ENCODE data around the gene TFCP2L1. TPM values are rescaled to one million over a fixed set of nuclear protein-coding genes. Genes with fewer than 3 reads are reported as not detected.

TFCP2L1 gene
- total and polyA plus RNA-seq, 2 experiments from 2014 or later = 0.94 to 6.4 TPM

DNA sequence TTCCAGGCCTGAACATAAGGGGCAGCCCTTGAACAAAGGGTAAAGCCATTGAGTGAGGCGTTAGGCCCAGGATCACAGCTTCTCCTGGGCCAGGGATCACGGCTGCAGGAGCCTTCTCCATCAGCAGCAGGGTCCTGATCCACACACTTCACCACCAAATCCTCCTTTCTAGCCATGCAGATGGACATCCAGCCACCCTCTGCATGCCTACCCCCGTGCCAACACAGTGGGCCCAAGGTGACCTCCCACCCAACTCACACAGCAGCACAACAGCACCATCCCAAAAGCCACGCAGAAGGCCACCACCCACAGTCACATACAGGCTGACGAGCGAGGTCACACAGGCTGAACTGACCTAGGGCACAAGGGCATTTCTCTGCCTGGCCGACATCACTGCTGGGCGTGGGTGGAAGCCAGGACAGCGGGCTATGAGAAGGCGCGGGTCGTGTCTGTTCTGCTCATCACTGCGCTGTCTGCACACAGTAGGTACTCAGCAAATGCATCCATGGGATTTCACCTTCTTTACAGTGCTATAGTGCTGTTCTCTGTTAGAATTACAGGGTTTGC is 31.2 kb downstream of the TFCP2L1 start (continued):
- no peak for TF ChIP-seq STAT1 (IDR thresholded peaks at IDR 0.05; ENCODE audit: unreplicated experiment)
- TF ChIP-seq ZNF114 (CRISPR knock-in tag; IDR thresholded peaks at IDR 0.05) = no peak
- TF ChIP-seq CTCF (conservative IDR thresholded peaks at IDR 0.05; ENCODE audit: low read depth in 2 of 2) = no peak
- TF ChIP-seq POLR2AphosphoS5 (IDR thresholded peaks at IDR 0.05; ENCODE audit: low read depth) = no peak
- no peak for TF ChIP-seq CREB1 (CRISPR knock-in tag; IDR thresholded peaks at IDR 0.05; ENCODE audit: low read depth)
- TF ChIP-seq ZNF331 (CRISPR knock-in tag; IDR thresholded peaks at IDR 0.05; ENCODE audit: low read depth) = no peak
- TF ChIP-seq JUNB (IDR thresholded peaks at IDR 0.05; ENCODE audit: unreplicated experiment) = no peak

GRCh38 chr2:121253021-121253673 is 31.9 kb downstream of the TFCP2L1 start:
- Histone ChIP-seq H4K20me1 (replicated peaks; ENCODE audit: insufficient read depth) (no peaks in the 10 kb centered on the region), H3K4me1 (ENCODE audit: insufficient read depth) (no peaks in the 10 kb centered on the region), H3K36me3 (ENCODE audit: insufficient read depth) (no peaks in the 10 kb centered on the region), H3K4me2 (no peak overlapping the region), H3K9me2 (ENCODE audit: insufficient read depth) (no peaks in the 10 kb centered on the region), H3K79me2 (replicated peaks; ENCODE audit: insufficient read depth) (no peaks in the 10 kb centered on the region), H2AFZ (no peak overlapping the region), H3K27ac (ENCODE audit: low read depth) (no peak overlapping the region), H3F3A (replicated peaks; ENCODE audit: low read depth) (no peaks in the 10 kb centered on the region), H3K27me3 (ENCODE audit: insufficient read depth) (no peaks in the 10 kb centered on the region), H3K4me3 (no peak overlapping the region)
- TF ChIP-seq ZNF331 (CRISPR knock-in tag; IDR thresholded peaks at IDR 0.05; ENCODE audit: low read depth) = no peak
- TF ChIP-seq CTCF (conservative IDR thresholded peaks at IDR 0.05; ENCODE audit: low read depth in 2 of 2) = no peak
- TF ChIP-seq, protein P1, sequence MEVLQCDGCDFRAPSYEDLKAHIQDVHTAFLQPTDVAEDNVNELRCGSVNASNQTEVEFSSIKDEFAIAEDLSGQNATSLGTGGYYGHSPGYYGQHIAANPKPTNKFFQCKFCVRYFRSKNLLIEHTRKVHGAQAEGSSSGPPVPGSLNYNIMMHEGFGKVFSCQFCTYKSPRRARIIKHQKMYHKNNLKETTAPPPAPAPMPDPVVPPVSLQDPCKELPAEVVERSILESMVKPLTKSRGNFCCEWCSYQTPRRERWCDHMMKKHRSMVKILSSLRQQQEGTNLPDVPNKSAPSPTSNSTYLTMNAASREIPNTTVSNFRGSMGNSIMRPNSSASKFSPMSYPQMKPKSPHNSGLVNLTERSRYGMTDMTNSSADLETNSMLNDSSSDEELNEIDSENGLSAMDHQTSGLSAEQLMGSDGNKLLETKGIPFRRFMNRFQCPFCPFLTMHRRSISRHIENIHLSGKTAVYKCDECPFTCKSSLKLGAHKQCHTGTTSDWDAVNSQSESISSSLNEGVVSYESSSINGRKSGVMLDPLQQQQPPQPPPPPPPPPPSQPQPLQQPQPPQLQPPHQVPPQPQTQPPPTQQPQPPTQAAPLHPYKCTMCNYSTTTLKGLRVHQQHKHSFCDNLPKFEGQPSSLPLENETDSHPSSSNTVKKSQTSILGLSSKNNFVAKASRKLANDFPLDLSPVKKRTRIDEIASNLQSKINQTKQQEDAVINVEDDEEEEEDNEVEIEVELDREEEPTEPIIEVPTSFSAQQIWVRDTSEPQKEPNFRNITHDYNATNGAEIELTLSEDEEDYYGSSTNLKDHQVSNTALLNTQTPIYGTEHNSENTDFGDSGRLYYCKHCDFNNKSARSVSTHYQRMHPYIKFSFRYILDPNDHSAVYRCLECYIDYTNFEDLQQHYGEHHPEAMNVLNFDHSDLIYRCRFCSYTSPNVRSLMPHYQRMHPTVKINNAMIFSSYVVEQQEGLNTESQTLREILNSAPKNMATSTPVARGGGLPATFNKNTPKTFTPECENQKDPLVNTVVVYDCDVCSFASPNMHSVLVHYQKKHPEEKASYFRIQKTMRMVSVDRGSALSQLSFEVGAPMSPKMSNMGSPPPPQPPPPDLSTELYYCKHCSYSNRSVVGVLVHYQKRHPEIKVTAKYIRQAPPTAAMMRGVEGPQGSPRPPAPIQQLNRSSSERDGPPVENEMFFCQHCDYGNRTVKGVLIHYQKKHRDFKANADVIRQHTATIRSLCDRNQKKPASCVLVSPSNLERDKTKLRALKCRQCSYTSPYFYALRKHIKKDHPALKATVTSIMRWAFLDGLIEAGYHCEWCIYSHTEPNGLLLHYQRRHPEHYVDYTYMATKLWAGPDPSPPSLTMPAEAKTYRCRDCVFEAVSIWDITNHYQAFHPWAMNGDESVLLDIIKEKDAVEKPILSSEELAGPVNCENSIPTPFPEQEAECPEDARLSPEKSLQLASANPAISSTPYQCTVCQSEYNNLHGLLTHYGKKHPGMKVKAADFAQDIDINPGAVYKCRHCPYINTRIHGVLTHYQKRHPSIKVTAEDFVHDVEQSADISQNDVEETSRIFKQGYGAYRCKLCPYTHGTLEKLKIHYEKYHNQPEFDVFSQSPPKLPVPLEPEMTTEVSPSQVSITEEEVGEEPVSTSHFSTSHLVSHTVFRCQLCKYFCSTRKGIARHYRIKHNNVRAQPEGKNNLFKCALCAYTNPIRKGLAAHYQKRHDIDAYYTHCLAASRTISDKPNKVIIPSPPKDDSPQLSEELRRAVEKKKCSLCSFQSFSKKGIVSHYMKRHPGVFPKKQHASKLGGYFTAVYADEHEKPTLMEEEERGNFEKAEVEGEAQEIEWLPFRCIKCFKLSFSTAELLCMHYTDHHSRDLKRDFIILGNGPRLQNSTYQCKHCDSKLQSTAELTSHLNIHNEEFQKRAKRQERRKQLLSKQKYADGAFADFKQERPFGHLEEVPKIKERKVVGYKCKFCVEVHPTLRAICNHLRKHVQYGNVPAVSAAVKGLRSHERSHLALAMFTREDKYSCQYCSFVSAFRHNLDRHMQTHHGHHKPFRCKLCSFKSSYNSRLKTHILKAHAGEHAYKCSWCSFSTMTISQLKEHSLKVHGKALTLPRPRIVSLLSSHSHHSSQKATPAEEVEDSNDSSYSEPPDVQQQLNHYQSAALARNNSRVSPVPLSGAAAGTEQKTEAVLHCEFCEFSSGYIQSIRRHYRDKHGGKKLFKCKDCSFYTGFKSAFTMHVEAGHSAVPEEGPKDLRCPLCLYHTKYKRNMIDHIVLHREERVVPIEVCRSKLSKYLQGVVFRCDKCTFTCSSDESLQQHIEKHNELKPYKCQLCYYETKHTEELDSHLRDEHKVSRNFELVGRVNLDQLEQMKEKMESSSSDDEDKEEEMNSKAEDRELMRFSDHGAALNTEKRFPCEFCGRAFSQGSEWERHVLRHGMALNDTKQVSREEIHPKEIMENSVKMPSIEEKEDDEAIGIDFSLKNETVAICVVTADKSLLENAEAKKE (CRISPR knock-in tag; IDR thresholded peaks at IDR 0.05) = no peak
- ATAC-seq = no peak
- H3K9me3 Mint-ChIP-seq = no peaks in the 10 kb centered on the region
- H3K36me3 Mint-ChIP-seq (ENCODE audit: low read depth) = no peaks in the 10 kb centered on the region
- H3K27me3 Mint-ChIP-seq (ENCODE audit: insufficient read depth, low read depth, poor library complexity) = peaks cover 2% of the 10 kb centered on the region
- DNase-seq (ENCODE audit: low spot score) = no peak
- H3K27ac Mint-ChIP-seq = no peak overlapping the region
- H3K4me1 Mint-ChIP-seq = peaks cover 7% of the 10 kb centered on the region
- H3K4me3 Mint-ChIP-seq = no peak overlapping the region

All from GM23338 (cell line).